GM13976 (cell line): ENCODE measurements around the gene EGFL8.

ENCODE experiments used
- DNase-seq: peaks from one replicate; pipeline ENCODE4 v3.0.0; 2012; ENCODE audit warnings: low spot score
- in situ Hi-C: fragments of 300-500 bp; cut with MboI; formaldehyde crosslinking; loops from one replicate; pipeline ENCODE4 v1.12.0; 2022; ENCODE audit warnings: low sequenced_read_pairs, mixed read lengths, inconsistent platforms; ENCODE audit not compliant: unreplicated experiment
- TF ChIP-seq, protein P1 (sequence below): IDR thresholded peaks from 2 replicates; pipeline ENCODE4 v1.5.1; 2012; ENCODE audit warnings: borderline replicate concordance, mild to moderate bottlenecking; ENCODE audit not compliant: insufficient read depth; ENCODE audit errors: extremely low read depth, missing control alignments, control extremely low read depth

EGFL8 gene

DNA sequence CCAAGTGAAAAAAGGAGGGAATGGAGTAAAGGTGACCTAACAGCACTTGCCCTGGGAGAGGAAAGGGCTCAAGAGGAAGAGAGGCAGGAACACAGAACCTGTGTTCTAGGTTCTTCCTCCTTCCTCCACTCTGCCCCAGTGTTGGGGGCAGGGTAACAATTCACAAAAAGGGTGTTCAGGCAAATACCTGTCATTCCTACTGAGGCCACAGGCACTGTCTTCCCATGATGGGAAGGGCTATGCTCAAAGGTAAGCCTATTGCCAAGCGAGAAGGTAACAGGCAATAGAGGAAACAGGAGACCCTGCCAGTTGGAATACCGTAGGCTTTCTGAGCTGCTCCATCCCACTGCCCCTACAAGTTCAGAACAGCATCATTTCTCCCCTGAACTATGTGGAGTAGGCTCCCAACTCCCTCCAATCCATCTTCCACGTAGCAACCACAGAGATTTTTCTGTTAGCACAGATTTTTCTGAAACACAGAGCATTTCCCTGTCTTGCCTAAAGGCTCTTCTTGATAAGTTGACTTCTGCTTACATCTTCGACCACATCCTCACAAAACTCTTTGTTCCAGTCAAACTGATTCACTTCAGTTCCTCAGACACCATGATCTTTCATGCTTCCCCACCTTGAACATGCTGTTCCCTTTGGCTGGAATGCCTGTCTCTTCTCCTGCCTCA is 8.8 kb downstream of the EGFL8 start:
- DNase-seq, result no peak
- TF ChIP-seq, protein P1, sequence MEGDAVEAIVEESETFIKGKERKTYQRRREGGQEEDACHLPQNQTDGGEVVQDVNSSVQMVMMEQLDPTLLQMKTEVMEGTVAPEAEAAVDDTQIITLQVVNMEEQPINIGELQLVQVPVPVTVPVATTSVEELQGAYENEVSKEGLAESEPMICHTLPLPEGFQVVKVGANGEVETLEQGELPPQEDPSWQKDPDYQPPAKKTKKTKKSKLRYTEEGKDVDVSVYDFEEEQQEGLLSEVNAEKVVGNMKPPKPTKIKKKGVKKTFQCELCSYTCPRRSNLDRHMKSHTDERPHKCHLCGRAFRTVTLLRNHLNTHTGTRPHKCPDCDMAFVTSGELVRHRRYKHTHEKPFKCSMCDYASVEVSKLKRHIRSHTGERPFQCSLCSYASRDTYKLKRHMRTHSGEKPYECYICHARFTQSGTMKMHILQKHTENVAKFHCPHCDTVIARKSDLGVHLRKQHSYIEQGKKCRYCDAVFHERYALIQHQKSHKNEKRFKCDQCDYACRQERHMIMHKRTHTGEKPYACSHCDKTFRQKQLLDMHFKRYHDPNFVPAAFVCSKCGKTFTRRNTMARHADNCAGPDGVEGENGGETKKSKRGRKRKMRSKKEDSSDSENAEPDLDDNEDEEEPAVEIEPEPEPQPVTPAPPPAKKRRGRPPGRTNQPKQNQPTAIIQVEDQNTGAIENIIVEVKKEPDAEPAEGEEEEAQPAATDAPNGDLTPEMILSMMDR, result no peak
- in situ Hi-C loops, result no loop called here

- in situ Hi-C loops, result no loop called here
- no peak for DNase-seq
- TF ChIP-seq, protein P1, result no peak
Measured at GRCh38 chr6:32174416-32174815, 10.0 kb downstream of the EGFL8 start.

DNA sequence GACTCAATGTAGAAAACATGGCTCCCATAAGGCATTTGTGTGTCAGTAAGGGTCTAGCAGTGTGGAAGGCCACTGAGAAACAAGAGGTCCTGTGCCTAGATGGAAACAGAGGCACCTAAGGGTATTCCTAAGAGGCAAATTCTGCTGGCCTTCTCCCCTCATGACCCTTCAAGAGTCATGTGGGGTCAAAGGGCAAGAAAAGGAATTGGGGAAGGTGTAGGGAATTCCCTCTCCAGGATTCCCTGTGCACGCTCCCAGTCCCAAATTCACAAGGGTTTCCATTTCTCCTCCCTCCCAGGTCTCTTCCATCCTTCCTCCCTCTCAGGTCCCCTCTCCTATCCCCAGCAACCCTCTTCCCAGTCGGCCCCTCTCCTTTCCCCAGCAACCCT is 10.9 kb downstream of the EGFL8 start:
- TF ChIP-seq, protein P1, result no peak
- no peak for DNase-seq
- in situ Hi-C loops, result no loop called here

- TF ChIP-seq, protein P1, result no peak
- in situ Hi-C loops, result no loop called here
- peak; percentile 99 for DNase-seq
Measured at GRCh38 chr6:32175711-32176475, 11.5 kb downstream of the EGFL8 start, which contains the start of gene AGPAT1. Gene AGPAT1, minus strand, starts transcription at chr6:32176084. Its CDS starts 4,588 bp downstream, at chr6:32171496.

- DNase-seq, result no peak
- TF ChIP-seq, protein P1, result no peak
- in situ Hi-C loops, result no loop called here
Measured at GRCh38 chr6:32176476-32177182, 12.2 kb downstream of the EGFL8 start.

GRCh38 chr6:32177183-32177787 is 12.9 kb downstream of the EGFL8 start:
- DNase-seq, result no peak
- TF ChIP-seq, protein P1, result no peak
- in situ Hi-C loops, result no loop called here
